HepG2 (cell line): ENCODE data around the gene CDK2. TPM values are rescaled to one million over a fixed set of nuclear protein-coding genes. Genes with fewer than 3 reads are reported as not detected.
A peak's percentile ranks its signal among the peaks of the same experiment; 100 is the strongest.

Experiments used
- AFF4 ChIP-seq: sonication (generic); formaldehyde crosslinking; IDR thresholded peaks from 2 replicates; pipeline ENCODE4 v1.4.0; 2020; ENCODE audit warnings: missing genetic modification reagents
- AKAP8 ChIP-seq: sonication (generic); formaldehyde crosslinking; IDR thresholded peaks from 2 replicates; pipeline ENCODE4 v1.5.1; 2020; ENCODE audit warnings: mild to moderate bottlenecking, missing genetic modification reagents
- ATF6 ChIP-seq: sonication (generic); formaldehyde crosslinking; conservative IDR thresholded peaks from 2 replicates; pipeline ENCODE4 v1.4.0; 2020; ENCODE audit warnings: missing genetic modification reagents
- BCL6 ChIP-seq: IDR thresholded peaks from 2 replicates; pipeline ENCODE4 v1.6.1; 2016; ENCODE audit warnings: missing genetic modification reagents, missing compliant biosample characterization
- ETS1 ChIP-seq: sonication (generic); formaldehyde crosslinking; IDR thresholded peaks from 2 replicates; pipeline ENCODE4 v1.4.0; 2020; ENCODE audit warnings: missing genetic modification reagents
- IKZF5 ChIP-seq: IDR thresholded peaks from 2 replicates; pipeline ENCODE4 v1.6.1; 2018; ENCODE audit warnings: missing genetic modification reagents, mild to moderate bottlenecking, missing compliant biosample characterization
- MAZ ChIP-seq, 2 experiments: sonication (generic) in 1 of 2; formaldehyde crosslinking in 1 of 2; IDR thresholded peaks; 2 replicates each; pipeline versions ENCODE4 v1.5.0 to v1.6.1; 2012 to 2020; ENCODE audit warnings: low read depth in 2 of 2, mild to moderate bottlenecking in 2 of 2, borderline replicate concordance in 1 of 2, improper control_type of control experiment in 1 of 2, low read length in 1 of 2, missing genetic modification reagents in 1 of 2, moderate library complexity in 1 of 2
- STAT5B ChIP-seq: sonication (generic); formaldehyde crosslinking; IDR thresholded peaks from 2 replicates; pipeline ENCODE4 v1.4.0; 2020; ENCODE audit warnings: missing genetic modification reagents
- ZNF207 ChIP-seq: fragments of 450-650 bp; IDR thresholded peaks from 2 replicates; pipeline ENCODE4 v1.6.1; 2016; ENCODE audit warnings: antibody characterized with exemption, borderline replicate concordance
- ZNF263 ChIP-seq: sonication (generic); formaldehyde crosslinking; IDR thresholded peaks from 2 replicates; pipeline ENCODE4 v1.4.0; 2020; ENCODE audit warnings: missing genetic modification reagents
- ZNF276 ChIP-seq: sonication (generic); formaldehyde crosslinking; IDR thresholded peaks from 2 replicates; pipeline ENCODE4 v1.4.0; 2020; ENCODE audit warnings: mild to moderate bottlenecking, low read depth, missing genetic modification reagents
- polyA plus RNA-seq, 8 experiments: library from polyadenylated mRNA; depleted of rRNA in 3 of 8; stranded (reverse) in 7 of 8; unstranded in 1 of 8; fragments of >200 nt; fragmentation: Illumina TruSeq in 4 of 8; extraction: Trizol in 4 of 8; gene quantifications; 2 replicates each; pipeline versions ENCODE4 v1.2.1 to v1.2.3, GENCODE V29; 2011 to 2016; ENCODE audit warnings: low read depth in 4 of 8, missing spikeins in 1 of 8, mixed read lengths in 1 of 8; ENCODE audit not compliant: insufficient read depth in 1 of 8
- total RNA-seq, 5 experiments: library from RNA; depleted of rRNA; stranded (reverse); fragments of >200 nt; fragmentation: Illumina TruSeq; extraction: Trizol; gene quantifications; 2 replicates each; pipeline ENCODE4 v1.2.3, GENCODE V29; 2016; ENCODE audit warnings: low read depth in 1 of 5
- TF ChIP-seq, protein P1 (sequence below), 2 experiments: IDR thresholded peaks; 2 replicates each; pipeline ENCODE4 v1.6.1; 2011 to 2012; ENCODE audit warnings: low read length in 2 of 2, borderline replicate concordance in 1 of 2, low read depth in 1 of 2, mild to moderate bottlenecking in 1 of 2, moderate library complexity in 1 of 2

CDK2 gene
- total and polyA plus RNA-seq, 2 of the 13 experiments (the other 11 are each of a cell fraction or from before 2014, with no cell fraction given), result 47.5 to 52.6 TPM

- peak; percentile 6; the same call in 1 of the 2 replicates for TF ChIP-seq ZNF276 (CRISPR knock-in tag)
- TF ChIP-seq STAT5B, result no peak
- no peak for TF ChIP-seq ETS1
- TF ChIP-seq IKZF5, result peak; percentile 57; the same call in 1 of the 2 replicates
- TF ChIP-seq, protein P1, sequence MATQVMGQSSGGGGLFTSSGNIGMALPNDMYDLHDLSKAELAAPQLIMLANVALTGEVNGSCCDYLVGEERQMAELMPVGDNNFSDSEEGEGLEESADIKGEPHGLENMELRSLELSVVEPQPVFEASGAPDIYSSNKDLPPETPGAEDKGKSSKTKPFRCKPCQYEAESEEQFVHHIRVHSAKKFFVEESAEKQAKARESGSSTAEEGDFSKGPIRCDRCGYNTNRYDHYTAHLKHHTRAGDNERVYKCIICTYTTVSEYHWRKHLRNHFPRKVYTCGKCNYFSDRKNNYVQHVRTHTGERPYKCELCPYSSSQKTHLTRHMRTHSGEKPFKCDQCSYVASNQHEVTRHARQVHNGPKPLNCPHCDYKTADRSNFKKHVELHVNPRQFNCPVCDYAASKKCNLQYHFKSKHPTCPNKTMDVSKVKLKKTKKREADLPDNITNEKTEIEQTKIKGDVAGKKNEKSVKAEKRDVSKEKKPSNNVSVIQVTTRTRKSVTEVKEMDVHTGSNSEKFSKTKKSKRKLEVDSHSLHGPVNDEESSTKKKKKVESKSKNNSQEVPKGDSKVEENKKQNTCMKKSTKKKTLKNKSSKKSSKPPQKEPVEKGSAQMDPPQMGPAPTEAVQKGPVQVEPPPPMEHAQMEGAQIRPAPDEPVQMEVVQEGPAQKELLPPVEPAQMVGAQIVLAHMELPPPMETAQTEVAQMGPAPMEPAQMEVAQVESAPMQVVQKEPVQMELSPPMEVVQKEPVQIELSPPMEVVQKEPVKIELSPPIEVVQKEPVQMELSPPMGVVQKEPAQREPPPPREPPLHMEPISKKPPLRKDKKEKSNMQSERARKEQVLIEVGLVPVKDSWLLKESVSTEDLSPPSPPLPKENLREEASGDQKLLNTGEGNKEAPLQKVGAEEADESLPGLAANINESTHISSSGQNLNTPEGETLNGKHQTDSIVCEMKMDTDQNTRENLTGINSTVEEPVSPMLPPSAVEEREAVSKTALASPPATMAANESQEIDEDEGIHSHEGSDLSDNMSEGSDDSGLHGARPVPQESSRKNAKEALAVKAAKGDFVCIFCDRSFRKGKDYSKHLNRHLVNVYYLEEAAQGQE (IDR thresholded peaks at IDR 0.05; ENCODE audit: borderline replicate concordance in 1 of 2, low read depth in 1 of 2, low read length in 2 of 2), result no peak
- no peak; the same call in 1 of the 2 replicates for TF ChIP-seq ATF6 (CRISPR knock-in tag)
- TF ChIP-seq BCL6, result peak; percentile 91
- 0 out of 2 replicates have a peak, but pooled peaks have one; percentile 22 for TF ChIP-seq ZNF263 (CRISPR knock-in tag)
- peak; percentile 25; the same call in 1 of the 2 replicates for TF ChIP-seq MAZ (IDR thresholded peaks at IDR 0.05; ENCODE audit: borderline replicate concordance, low read depth, low read length)
- no peak; the same call in 1 of the 2 replicates for TF ChIP-seq MAZ (CRISPR knock-in tag; IDR thresholded peaks at IDR 0.05; ENCODE audit: low read depth)
- no peak for TF ChIP-seq ZNF207
- 0 out of 2 replicates have a peak, but pooled peaks have one; percentile 29 for TF ChIP-seq AFF4 (CRISPR knock-in tag)
- TF ChIP-seq AKAP8 (CRISPR knock-in tag), result no peak
Measured at GRCh38 chr12:55996715-55997534, 30.3 kb downstream of the CDK2 start, which contains the start of gene SUOX (continued).
